Measurements from ENCODE around the gene IL21R.

Gene IL21R

GRCh38 chr16:27401768-27402568 lies at the start of gene IL21R:
IL21R (plus strand) TSS chr16:27402174; CDS start chr16:27430072, 27,898 bp downstream.
- FAIRE-seq, result no peak

GRCh38 chr16:27353853-27354252 lies 48.1 kb upstream of the IL21R start:
- no peak for FAIRE-seq

- no peak for FAIRE-seq
Measured at GRCh38 chr16:27355610-27356009, 46.4 kb upstream of the IL21R start.

- no peak for FAIRE-seq
Measured at GRCh38 chr16:27356794-27357193, 45.2 kb upstream of the IL21R start.

GRCh38 chr16:27359051-27359450 lies 42.9 kb upstream of the IL21R start:
- no peak for FAIRE-seq

- no peak for FAIRE-seq
Measured at GRCh38 chr16:27359615-27360014, 42.4 kb upstream of the IL21R start.

GRCh38 chr16:27361987-27362386 lies 40.0 kb upstream of the IL21R start:
- no peak for FAIRE-seq

GRCh38 chr16:27362570-27363245 lies 39.3 kb upstream of the IL21R start:
- no peak for FAIRE-seq

- FAIRE-seq, result no peak
Measured at GRCh38 chr16:27363246-27363632, 38.7 kb upstream of the IL21R start.

GRCh38 chr16:27363797-27364196 lies 38.2 kb upstream of the IL21R start:
- no peak for FAIRE-seq

GRCh38 chr16:27364493-27365141 lies 37.4 kb upstream of the IL21R start:
- no peak for FAIRE-seq

- FAIRE-seq, result no peak
Measured at GRCh38 chr16:27365142-27366089, 36.6 kb upstream of the IL21R start.

- no peak for FAIRE-seq
Measured at GRCh38 chr16:27366687-27367460, 35.1 kb upstream of the IL21R start.

- FAIRE-seq, result no peak
Measured at GRCh38 chr16:27367461-27368357, 34.3 kb upstream of the IL21R start.

GRCh38 chr16:27368358-27368722 lies 33.6 kb upstream of the IL21R start:
- no peak for FAIRE-seq

- FAIRE-seq, result no peak
Measured at GRCh38 chr16:27369806-27370205, 32.2 kb upstream of the IL21R start.

GRCh38 chr16:27370318-27370717 lies 31.7 kb upstream of the IL21R start:
- no peak for FAIRE-seq

GRCh38 chr16:27373312-27373711 lies 28.7 kb upstream of the IL21R start:
- FAIRE-seq, result no peak

GRCh38 chr16:27374221-27374803 lies 27.7 kb upstream of the IL21R start:
- no peak for FAIRE-seq

GRCh38 chr16:27374804-27375425 lies 27.1 kb upstream of the IL21R start:
- FAIRE-seq, result no peak
